Measurements from ENCODE around the gene RNF8. TPM values are rescaled to one million over a fixed set of nuclear protein-coding genes. Genes with fewer than 3 reads are reported as not detected.
A peak's percentile ranks its signal among the peaks of the same experiment; 100 is the strongest.

RNF8 gene
- total RNA-seq, 4 donors from 2014 or later = 6.9 to 17.8 (median 11.9) TPM

DNA sequence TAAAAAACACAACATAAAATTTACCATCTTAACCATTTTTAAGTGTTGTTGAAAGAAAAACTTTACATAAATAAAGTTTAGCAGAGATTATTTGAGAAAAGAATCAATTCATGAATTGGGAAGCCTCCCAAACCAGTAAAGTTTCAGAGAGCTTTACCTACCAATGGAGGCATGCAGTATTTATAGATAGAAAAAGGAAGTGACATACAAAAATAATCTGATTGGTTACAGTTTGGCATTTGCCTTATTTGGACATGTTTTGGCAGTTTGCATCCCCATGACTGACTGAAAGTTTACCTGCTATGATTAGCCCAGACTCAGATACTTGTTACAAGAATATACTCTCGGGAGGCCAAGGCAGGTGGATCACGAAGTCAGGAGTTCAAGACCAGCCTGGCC lies 75.6 kb downstream of the RNF8 start:
- no peaks in the 10 kb centered on the region for H3K27me3 ChIP-seq
- no peaks in the 10 kb centered on the region for H3K36me3 ChIP-seq
- in situ Hi-C loops (cut with MboI; ENCODE audit: low sequenced_read_pairs in 4 of 4) = no loop called here
- no peaks in the 10 kb centered on the region for H3K9me3 ChIP-seq
- TF ChIP-seq POLR2A (IDR thresholded peaks at IDR 0.05) (no peak), CTCF (IDR thresholded peaks at IDR 0.05 in 4 of 5, conservative IDR thresholded peaks at IDR 0.05 in 1 of 5) (no peak)
- intact Hi-C loops (cut with DNase I; ENCODE audit: low total_unique reads) = no loop called here
- no peak overlapping the region for H3K27ac ChIP-seq
- DNase-seq (no peak), ATAC-seq (no peak)
- peaks cover 9 to 12% of the 10 kb centered on the region in 2 donors for H3K4me1 ChIP-seq
- no peak overlapping the region for H3K4me3 ChIP-seq

- H3K36me3 ChIP-seq = peaks cover 0 to 15% of the 10 kb centered on the region in 2 donors
- peak overlapping the region; percentile 82 to 97 (median 90) for H3K27ac ChIP-seq
- in situ Hi-C loops (cut with MboI; ENCODE audit: low sequenced_read_pairs in 4 of 4) (no loop called here), intact Hi-C loops (cut with DNase I; ENCODE audit: low total_unique reads) (loop anchor here (5.0 kb wide), 2 partner anchors 80 to 125 kb away; partner anchors contain the start of gene RNF8)
- ATAC-seq (peak; percentile 22 to 26), DNase-seq (no peak)
- H3K27me3 ChIP-seq = no peaks in the 10 kb centered on the region
- H3K4me3 ChIP-seq = peak overlapping the region; percentile 84 to 99 (median 95)
- no peak for TF ChIP-seq POLR2A (IDR thresholded peaks at IDR 0.05)
- no peak for TF ChIP-seq CTCF (IDR thresholded peaks at IDR 0.05 in 4 of 5, conservative IDR thresholded peaks at IDR 0.05 in 1 of 5)
- H3K9me3 ChIP-seq = no peaks in the 10 kb centered on the region
- peaks cover 14 to 20% of the 10 kb centered on the region in 2 donors for H3K4me1 ChIP-seq
Observed at GRCh38 chr6:37432590-37432915, 78.8 kb downstream of the RNF8 start.

- Histone ChIP-seq H3K36me3 (peaks cover 0 to 21% of the 10 kb centered on the region in 2 donors), H3K27me3 (no peaks in the 10 kb centered on the region), H3K4me1 (peaks cover 14 to 20% of the 10 kb centered on the region in 2 donors), H3K4me3 (peak within 1 kb of the TSS; percentile 84 to 99 (median 95)), H3K9me3 (no peaks in the 10 kb centered on the region), H3K27ac (peak within 1 kb of the TSS; percentile 82 to 97 (median 90))
- peak; percentile 93 to 95 for ATAC-seq
- peak; percentile 85 to 89 for DNase-seq
- in situ Hi-C loops (cut with MboI; ENCODE audit: low sequenced_read_pairs in 4 of 4) (no loop called here), intact Hi-C loops (cut with DNase I; ENCODE audit: low total_unique reads) (loop anchor here (5.0 kb wide), 2 partner anchors 81 to 126 kb away; partner anchors contain the start of gene RNF8)
- peak; percentile 50 to 56 for TF ChIP-seq POLR2A (IDR thresholded peaks at IDR 0.05)
- peak in 2 of 5 experiments; percentile 36 to 39 for TF ChIP-seq CTCF (IDR thresholded peaks at IDR 0.05 in 4 of 5, conservative IDR thresholded peaks at IDR 0.05 in 1 of 5)
Observed at GRCh38 chr6:37432916-37433656, 79.3 kb downstream of the RNF8 start, which contains the start of gene CMTR1. Gene CMTR1 (plus strand): TSS chr6:37433221. CDS start chr6:37435630, 2,409 bp downstream.

DNA sequence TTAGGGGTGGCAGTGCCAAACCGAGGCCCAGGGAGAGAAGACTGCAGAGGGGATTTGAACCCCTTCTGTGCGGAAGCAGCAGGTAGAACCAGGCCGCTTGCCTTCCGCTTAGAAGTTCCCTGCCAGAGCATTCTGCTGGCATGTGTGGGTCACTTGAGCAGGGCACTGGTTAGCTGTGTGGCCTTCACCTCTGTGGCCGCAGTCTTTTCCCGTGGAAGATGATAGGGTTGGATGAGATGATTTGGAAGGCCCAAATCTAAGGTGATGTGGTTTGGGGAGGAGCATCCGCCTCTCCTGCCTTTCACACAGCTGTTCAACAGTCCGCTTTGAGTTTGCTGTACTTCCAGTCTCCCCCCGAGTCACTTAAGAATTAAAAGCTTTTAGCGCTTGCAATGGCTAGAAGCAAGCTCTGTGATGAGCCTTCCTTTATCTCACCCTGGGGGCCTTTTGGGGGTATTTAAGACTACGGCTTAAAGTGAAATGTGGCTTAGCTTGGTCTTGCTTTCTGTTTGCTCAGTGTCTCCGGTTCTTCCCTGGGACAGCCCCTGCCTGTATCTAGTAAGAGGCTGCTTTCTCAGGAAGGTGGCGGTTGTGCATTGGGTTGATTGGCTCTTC lies 80.0 kb downstream of the RNF8 start:
- Histone ChIP-seq H3K27me3 (no peaks in the 10 kb centered on the region), H3K4me1 (peaks cover 14 to 20% of the 10 kb centered on the region in 2 donors), H3K36me3 (peaks cover 0 to 23% of the 10 kb centered on the region in 2 donors), H3K27ac (peak overlapping the region; percentile 82 to 97 (median 90)), H3K9me3 (no peaks in the 10 kb centered on the region), H3K4me3 (peak overlapping the region; percentile 84 to 99 (median 95))
- in situ Hi-C loops (cut with MboI; ENCODE audit: low sequenced_read_pairs in 4 of 4) = no loop called here
- peak in 1 of 2 donors; percentile 15 for DNase-seq
- intact Hi-C loops (cut with DNase I; ENCODE audit: low total_unique reads) = loop anchor here (5.0 kb wide), 2 partner anchors 81 to 126 kb away; partner anchors contain the start of gene RNF8
- no peak for TF ChIP-seq CTCF (IDR thresholded peaks at IDR 0.05 in 4 of 5, conservative IDR thresholded peaks at IDR 0.05 in 1 of 5)
- TF ChIP-seq POLR2A (IDR thresholded peaks at IDR 0.05) = no peak
- peak; percentile 34 to 49 for ATAC-seq

Measured in gastrocnemius medialis (tissue), 4 donors.